GM18517 (cell line): ENCODE data around the gene JAK2.
"Not testable (repeated sequence)": the region's sequence is repeated elsewhere in the genome, so short reads cannot be mapped to it uniquely, and the experiment has no call there.

Experiments
- ATAC-seq: cut with Tn5 transposase; IDR thresholded peaks from one replicate; pipeline ENCODE4 v1.9.1; 2021; ENCODE audit warnings: mild to moderate bottlenecking, moderate library complexity; ENCODE audit not compliant: unreplicated experiment

JAK2 gene

DNA sequence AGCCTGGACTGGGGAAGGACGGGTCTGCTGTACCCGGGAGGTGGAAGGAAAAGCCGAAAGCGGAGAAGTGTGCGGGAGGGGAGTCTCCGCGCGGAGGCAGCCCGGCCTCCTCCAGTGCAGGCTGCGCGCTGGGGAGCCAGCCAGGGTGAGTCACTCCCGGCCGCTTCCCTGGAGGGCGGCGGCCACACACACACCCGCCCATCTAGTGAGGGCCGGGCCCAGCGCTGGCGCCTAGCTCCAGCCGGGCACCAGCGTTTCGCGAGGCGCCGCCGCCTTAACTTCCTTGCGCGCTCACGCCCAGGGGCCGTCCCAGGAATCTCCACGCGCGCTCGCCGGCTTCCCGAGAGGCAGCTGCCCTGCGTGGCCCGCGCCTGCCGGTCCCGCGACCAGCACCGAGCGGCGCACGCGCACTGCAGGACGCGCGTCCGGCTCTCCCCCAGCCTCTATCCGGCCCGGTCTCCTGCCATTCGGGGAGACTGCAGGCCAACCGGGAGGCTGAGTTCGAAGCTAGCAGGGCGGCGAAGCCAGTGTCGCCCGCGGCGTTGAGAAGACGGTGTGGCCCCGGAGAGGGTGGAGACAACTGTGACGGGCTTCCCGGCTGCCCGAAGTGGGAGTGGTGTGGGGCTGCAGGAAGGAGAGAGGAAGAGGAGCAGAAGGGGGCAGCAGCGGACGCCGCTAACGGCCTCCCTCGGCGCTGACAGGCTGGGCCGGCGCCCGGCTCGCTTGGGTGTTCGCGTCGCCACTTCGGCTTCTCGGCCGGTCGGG is at the start of gene JAK2:
TSS of gene JAK2 (plus strand) at position 652 of the 765 bp plus-strand sequence. CDS start 36,716 bp downstream, outside the sequence.
- ATAC-seq, result peak; percentile 62

DNA sequence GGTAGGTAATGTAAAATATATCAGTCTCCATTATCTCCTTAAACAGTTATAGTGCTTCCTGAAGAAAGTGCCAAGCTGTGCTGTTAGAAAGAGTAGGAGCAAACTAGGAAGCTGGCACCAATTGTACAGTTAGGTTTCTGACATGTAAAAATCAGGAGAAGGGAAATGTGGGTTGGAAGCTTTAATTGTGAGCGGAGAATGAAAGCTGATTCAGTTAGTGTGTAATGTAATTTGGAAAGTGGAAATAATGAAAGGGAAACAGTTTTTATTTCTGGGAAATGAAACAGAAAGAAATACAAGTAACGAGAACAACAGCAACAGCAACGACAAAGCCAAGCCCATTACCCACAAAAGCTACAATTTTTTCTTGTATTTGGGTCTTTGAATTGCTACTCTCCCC is 48.8 kb upstream of the JAK2 start:
- no peak for ATAC-seq

GRCh38 chr9:4936823-4937222 is 48.2 kb upstream of the JAK2 start:
- ATAC-seq, result peak; percentile 45

DNA sequence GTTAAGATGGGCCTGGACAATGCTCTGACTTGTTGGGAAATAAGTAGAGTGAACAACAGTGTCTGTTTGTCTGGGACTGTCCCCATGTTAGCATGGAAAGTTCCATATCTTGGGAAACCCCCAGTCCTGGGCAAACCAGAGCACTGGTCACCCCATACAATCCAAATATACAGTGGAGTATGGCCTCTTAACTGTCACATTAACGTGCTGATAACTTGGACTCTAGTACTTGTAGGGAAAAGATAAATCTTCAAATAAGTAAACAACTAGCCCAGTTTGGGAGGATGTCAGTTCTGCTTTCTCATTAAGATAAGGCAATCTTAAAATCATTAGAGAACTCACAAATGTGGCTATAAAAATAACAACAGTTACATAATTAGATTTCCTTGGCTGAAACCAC is 47.6 kb upstream of the JAK2 start:
- no peak for ATAC-seq

- ATAC-seq, result no peak
Measured at GRCh38 chr9:4938496-4938895, 46.6 kb upstream of the JAK2 start.

GRCh38 chr9:4939118-4939561 is 45.9 kb upstream of the JAK2 start:
- peak; percentile 96 for ATAC-seq

DNA sequence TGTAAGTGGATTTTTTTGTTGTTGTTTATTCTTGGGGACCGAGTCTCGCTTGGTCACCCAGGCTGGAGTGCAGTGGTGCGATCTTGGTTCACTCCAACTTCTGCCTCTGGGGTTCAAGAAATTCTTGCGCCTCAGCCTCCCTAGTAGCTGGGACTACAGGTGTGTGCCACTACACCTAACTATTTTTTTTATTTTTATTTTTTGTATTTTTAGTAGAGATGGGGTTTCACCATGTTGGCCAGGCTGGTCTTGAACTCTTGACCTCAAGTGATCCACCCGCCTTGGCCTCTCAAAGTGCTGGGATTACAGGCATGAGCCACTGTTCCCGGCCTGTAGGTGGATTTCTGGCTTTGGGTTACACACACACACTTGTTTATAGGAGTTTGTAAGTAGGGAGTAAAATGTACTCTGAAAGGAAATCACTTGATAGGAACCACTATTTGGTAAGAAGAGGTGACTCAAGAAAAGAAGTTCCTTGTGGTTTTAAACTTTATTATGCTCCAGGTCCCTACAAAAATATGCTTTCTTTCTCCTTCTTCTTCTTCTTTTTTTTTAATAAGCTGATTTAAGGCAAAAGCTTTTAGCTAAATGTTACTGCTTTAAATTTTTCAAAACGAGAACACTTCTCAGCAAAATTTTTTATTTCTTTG is 42.9 kb upstream of the JAK2 start:
- ATAC-seq, result not testable (repeated sequence)

DNA sequence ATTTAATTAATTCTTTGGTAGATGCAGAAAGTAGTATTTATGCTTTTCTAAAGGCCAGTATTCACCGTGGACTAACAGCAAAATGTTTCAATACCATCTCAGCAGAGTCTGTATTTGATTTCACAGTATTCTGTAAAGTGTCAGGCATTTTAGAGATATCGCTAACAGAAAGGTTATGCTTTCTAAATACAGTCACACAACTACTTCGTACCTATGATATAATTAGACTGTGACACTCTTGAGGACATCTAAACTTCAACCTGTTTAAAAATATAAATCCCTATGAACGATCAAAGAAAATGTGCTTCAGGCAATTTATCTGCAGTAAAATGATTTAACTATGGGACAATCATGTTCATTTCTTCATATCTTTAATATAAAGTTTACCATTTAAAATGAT is 41.7 kb upstream of the JAK2 start:
- no peak for ATAC-seq

GRCh38 chr9:4944431-4945211 is 40.5 kb upstream of the JAK2 start:
- not testable (repeated sequence) for ATAC-seq

DNA sequence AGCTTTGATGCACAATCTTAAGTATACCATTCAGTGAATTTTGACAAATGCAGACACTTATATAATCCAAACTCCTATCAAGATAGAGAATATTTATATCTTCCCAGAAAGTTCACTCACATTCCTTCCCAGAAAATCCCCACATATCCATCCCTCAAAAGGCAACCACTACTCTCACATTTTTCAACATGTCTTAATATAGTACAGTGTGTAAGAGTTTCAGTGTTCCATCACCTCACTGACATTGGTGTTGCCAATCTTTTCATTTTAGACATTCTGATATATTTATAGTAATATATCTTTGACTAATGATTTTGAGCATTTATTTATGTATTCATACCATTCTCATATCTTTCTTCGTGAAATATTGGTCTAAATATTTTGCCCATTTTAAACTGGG is 38.1 kb upstream of the JAK2 start:
- no peak for ATAC-seq

- no peak for ATAC-seq
Measured at GRCh38 chr9:4955836-4956235, 29.2 kb upstream of the JAK2 start.

GRCh38 chr9:4959031-4959430 is 26.0 kb upstream of the JAK2 start:
- no peak for ATAC-seq

DNA sequence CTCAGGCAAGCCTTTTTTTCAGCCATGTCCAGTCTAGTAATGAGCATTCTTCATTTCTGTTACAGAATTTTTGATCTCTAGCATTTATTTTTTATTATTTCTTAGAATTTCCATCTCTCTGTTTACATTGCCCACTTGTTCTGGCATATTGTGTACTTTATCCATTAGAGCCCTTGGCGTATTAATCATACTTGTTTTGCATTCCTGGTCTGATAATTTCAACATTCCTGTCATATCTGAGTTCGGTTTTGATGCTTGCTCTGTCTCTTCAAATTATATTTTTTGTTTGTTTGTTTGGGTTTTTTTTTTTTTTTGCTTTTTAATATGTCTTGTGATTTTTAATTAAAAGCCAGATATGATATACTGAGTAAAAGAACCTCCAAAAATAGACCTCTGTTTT is 23.0 kb upstream of the JAK2 start:
- no peak for ATAC-seq

- no peak for ATAC-seq
Measured at GRCh38 chr9:4964540-4964939, 20.5 kb upstream of the JAK2 start.

DNA sequence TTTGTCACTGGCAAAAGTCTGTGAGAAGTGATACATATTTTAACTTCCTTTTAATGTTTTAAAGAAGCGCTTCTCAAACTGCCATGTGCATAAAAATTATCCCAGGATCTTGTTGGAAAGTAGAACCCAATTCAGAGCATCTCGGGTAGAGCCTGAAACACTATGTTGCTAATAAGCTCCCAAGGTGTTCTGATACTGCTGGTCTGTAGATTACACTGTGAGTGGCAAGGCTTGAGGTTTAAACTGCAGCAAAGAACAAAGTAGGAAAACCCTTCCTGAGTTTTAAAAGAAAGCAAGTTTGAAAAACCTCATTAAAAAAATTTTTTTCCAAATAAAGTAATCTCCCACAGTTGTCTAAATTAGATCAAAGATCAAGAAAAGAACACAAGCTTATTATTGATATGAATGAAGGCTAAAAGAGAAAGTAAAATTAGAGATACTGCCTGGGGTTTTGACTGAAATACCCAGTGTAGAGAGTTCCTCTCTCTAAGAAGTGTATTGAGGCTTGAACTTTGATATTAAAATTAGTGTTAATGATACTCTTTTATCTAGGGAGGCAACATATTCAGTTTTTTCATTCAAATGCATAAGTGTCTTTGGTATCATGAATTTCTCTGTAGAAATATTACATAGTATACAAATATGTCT is 19.8 kb upstream of the JAK2 start:
- ATAC-seq, result no peak

DNA sequence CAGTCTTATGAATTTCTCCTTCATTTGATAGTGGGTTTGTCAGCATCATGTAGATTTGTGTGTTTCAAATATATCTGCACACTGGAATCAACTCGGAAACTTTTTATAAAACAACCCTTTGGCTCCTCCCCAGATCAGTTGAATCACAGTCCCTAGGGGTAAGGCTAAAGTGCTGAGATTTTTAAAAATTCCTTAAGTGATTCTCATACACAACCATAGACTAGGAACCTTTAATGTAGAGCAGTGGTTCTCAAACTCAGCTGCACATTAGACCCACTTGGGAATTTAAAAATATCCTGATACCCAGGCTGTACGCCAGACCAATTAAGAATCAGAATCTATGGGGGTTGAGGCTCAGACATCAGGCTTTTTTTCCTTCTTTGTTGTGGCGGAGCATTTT is 17.5 kb upstream of the JAK2 start:
- ATAC-seq, result no peak

DNA sequence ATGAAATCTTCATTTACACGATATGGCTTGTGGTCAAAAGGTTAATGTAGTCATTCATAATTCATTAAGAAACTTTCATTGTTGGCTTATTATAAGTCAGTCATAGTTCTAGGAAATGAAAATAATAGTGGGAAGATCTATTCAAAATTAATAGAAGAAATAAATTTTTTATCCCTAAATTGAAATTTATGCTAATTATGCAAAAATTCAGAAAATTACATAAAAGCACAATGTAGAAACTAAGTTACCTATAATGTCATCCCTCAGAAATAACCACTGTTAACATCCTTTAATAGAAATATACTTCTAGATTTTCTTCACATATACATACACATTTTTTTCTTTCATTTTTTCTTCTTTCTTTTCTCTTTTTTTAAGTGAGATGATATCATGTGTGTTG is 15.9 kb upstream of the JAK2 start:
- ATAC-seq, result no peak

- ATAC-seq, result peak; percentile 74
Measured at GRCh38 chr9:4970970-4971641, 14.0 kb upstream of the JAK2 start.

GRCh38 chr9:4973246-4973645 is 11.8 kb upstream of the JAK2 start:
- no peak for ATAC-seq

- ATAC-seq, result no peak
Measured at GRCh38 chr9:4973902-4974301, 11.2 kb upstream of the JAK2 start.

- no peak for ATAC-seq
Measured at GRCh38 chr9:4979239-4979638, 5.8 kb upstream of the JAK2 start.
